GM12875 (cell line): ENCODE results near the gene ACER3.
"Not testable (repeated sequence)": the region's sequence is repeated elsewhere in the genome, so short reads cannot be mapped to it uniquely, and the experiment has no call there.

Experiments
- H3K4me3 ChIP-seq: one replicate; pipeline ENCODE4 v1.5.1; 2011; ENCODE audit warnings: low read depth, low read length, control low read depth
- TF ChIP-seq, protein P1 (sequence below): IDR thresholded peaks from 2 replicates; pipeline ENCODE4 v1.5.1; 2011; ENCODE audit warnings: low read depth, mild to moderate bottlenecking, control low read depth, inconsistent platforms, low read length, moderate library complexity, borderline replicate concordance; ENCODE audit not compliant: insufficient read depth

The ACER3 gene

DNA sequence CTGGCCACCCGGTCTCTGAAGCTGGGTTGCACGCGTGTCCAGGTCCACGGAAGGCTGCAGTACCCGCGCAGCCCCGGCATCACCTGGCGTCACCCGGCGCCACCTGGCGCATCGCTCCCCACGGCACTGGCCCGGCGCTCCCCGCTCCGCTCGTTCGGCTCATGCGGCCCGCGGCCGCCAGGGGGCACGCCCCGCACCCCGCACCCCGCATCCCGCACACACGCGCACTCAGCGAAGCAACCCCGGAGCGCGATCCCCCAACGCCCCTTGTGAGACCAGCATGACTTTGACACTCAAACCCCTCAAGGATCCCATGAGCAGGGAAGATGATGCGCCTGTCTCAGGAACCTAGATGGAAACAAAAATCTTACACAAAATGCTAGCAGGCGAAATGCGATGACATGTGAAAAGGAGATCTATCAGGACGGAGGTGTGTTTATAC, 185.4 kb downstream of the ACER3 start:
- TF ChIP-seq, protein P1, sequence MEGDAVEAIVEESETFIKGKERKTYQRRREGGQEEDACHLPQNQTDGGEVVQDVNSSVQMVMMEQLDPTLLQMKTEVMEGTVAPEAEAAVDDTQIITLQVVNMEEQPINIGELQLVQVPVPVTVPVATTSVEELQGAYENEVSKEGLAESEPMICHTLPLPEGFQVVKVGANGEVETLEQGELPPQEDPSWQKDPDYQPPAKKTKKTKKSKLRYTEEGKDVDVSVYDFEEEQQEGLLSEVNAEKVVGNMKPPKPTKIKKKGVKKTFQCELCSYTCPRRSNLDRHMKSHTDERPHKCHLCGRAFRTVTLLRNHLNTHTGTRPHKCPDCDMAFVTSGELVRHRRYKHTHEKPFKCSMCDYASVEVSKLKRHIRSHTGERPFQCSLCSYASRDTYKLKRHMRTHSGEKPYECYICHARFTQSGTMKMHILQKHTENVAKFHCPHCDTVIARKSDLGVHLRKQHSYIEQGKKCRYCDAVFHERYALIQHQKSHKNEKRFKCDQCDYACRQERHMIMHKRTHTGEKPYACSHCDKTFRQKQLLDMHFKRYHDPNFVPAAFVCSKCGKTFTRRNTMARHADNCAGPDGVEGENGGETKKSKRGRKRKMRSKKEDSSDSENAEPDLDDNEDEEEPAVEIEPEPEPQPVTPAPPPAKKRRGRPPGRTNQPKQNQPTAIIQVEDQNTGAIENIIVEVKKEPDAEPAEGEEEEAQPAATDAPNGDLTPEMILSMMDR, result peak; percentile 97
- H3K4me3 ChIP-seq, result no peak overlapping the region

DNA sequence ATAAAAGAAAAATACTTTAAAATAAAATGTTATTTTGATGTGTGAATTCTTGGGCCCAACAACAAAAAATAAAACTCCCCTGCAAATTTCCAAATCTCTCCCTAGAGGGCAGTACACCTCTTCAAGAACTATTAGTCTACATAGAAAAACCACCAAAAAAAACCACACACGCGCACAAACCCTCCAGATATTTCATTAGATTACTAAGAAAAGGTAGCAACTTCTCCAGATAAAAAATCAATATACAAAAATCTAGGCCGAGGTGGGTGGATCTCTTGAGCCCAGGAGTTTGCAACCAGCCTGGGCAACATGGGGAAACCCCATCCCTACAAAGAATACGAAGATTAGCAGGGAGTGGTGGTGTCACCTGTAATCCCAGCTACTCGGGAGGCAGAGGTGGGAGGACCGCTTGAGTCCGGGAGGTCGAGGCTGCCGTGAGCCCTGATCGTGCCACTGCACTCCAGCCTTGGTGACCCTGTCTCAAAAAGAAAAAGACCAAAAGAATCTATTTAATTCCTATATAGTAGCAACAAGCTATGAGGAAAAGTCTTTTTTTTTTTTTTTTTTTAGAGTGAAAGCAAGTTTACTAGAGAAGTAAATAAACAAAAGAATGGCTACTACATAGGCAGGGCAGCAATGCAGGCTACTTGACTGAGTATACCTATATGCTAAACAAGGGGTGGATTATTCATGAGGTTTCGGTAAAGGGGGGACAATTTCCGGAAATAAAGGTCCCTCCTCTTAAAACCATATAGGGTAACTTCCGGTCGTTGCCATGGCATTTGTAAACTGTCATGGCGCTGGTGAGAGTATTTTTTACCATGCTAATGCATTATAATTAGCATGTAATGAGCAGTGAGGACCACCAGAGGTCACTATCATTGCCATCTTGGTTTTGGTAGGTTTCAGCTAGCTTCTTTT, 186.5 kb downstream of the ACER3 start:
- TF ChIP-seq, protein P1, result peak; percentile 42; the same call in 1 of the 2 replicates
- H3K4me3 ChIP-seq, result no peak overlapping the region

DNA sequence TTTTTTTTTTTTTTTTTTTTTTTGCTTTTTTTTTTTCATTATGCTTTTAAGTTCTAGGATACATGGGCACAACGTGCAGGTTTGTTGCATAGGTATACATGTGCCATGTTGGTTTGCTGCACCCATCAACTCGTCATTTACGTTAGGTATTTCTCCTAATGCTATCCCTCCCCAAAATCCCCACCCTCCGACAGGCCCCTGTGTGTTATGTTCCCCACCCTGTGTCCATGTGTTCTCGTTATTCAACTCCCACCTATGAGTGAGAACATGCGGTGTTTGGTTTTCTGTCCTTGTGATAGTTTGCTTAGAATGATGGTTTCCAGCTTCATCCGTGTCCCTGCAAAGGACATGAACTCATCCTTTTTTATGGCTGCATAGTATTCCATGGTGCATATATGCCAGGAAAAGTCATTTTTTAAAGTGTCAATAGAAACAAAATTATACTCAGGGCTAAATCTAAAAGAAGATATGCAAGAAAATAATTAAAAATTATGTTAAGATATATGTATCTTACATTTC, 187.3 kb downstream of the ACER3 start:
- H3K4me3 ChIP-seq, result not testable (repeated sequence)

DNA sequence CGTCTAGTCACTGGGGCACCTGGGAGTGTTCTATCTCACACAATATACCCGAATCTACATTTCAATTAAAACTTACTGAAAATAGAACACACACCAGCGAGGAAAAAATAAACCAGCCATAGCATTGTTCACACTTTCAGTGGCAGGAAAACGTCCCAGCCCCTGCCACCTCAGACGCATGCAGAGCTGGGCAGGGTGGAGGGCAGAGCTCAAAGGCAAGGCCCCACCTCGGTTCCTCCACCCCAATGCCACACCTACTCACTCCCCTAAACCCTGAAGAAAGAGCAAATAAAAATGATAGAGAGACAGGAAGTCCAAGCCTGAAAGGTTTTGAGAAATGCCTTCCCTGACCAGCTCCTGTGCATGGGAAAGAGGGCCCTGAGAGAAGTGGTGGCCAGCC, 188.3 kb downstream of the ACER3 start:
- H3K4me3 ChIP-seq, result no peak overlapping the region
- TF ChIP-seq, protein P1, result no peak

DNA sequence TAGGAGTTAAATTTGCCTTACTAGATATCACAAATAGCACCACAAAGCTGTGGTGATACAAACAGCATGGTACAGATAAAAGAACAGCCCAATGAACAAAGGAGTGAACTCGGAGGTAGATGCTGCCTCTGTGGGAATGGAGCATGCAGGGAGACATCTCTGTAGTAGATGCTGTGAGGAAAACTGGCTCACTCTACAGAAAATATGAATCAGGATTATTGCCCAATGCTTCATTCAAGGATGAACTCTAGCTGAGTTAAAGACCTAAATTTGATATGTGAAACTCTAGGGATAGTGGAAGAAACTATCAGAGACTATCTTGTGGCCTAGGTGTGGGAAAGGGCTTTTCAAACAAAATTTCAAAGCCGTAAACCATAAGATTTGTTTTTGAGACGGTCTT, 190.8 kb downstream of the ACER3 start:
- TF ChIP-seq, protein P1, result no peak
- no peak overlapping the region for H3K4me3 ChIP-seq

DNA sequence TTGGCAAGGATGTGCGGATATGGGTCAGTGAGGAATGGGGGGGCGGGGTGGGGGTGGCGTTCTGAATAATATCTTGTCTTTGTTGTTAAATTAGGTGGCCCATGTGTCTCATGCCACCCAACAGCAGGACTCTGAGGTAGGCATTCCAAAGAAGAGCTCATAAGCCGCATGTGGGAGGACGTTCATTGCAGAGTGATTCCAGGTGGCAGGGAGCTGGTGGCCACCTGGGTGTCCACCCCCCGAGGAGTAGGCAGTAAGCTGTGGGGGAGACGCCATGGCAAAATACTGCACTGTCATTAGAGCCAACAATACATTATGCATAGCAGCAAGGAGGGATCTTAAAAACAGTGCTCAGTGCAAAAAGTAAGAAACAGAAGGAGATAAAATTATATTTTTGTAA, 191.8 kb downstream of the ACER3 start:
- TF ChIP-seq, protein P1, result no peak
- H3K4me3 ChIP-seq, result no peak overlapping the region

DNA sequence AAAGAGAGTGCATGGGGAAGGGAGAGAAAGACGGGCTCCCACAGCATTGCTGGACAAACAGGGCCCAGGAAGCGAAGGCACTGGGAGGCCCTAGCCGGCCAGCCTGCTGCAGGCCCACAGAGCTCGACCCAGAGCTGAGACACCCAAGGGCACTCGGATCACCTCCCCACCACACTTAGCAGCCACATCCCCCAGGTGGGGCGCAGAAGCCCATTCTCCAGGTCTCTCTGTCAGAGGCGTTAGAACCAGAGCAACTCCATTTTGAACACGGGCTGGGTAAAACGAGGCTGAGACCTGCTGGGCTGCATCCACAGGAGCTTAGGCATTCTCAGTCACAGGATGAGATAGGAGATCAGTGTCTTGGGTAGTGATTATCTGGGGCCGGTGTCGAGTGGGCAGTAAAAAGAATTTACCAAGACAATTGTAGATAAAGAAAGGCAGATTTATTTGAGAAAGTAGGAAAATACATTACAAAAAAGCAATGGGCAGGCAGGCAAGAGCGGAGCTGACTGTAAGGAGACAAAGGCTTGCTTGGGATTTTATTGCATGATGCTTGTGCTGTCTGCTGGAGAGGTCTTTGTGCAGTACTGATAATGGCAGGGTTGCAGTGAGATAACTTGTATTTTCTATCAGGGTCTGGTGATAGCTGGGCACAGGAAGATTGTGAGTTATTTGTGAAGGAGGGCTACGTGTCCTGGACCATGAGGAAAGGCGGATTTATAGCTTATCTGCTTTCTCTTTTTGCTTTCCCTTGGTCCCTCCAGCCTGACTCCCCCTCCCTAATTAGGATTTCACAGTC, 192.7 kb downstream of the ACER3 start:
- no peak overlapping the region for H3K4me3 ChIP-seq
- TF ChIP-seq, protein P1, result no peak
